GM19395 (cell line): Measurements from ENCODE around the gene MLXIP.
"Not testable (repeated sequence)": the region's sequence is repeated elsewhere in the genome, so short reads cannot be mapped to it uniquely, and the experiment has no call there.

Experiments
- ATAC-seq: cut with Tn5 transposase; IDR thresholded peaks from one replicate; pipeline ENCODE4 v1.9.1; 2021; ENCODE audit warnings: mild to moderate bottlenecking, moderate library complexity; ENCODE audit not compliant: unreplicated experiment

MLXIP gene

DNA sequence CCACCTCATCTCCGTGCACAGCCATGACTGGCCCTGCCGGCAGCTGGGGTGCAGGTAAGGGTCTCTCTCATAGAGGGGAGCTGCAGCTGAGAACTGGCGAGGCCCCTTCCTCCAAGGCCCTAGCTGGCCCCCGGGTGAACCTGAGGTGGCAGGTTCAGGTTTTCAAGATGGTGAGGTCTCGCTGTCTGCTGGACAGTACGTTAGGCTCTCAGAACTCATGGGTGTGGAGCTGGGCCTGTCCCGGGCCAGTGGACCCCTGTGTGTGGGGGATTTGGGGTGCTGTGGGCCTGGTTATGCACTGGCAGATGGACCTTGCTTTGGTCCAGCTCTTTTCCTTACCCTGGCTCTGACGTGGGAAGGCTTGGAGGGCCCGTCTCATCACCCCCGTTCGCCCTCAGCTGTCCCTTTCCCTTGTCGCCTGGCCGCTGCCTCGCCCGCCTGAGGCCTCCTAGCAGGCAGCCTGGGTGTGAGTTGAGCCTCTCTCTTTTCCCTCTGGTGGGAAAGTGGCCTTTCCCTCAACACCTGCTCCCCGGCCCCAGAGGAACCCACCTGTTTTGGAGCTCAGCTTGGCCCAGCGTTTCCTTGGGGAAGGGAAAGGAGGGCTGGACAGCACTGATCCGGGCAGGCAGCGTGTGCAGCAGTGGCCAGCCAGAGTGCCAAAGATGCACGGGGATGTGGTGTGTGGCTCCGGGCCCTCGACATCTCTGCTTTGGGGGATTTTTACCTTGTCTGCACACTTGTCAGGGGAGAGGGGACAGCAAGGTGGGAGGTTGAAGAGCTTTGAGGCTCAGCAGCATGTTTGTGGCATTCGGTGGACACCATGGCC lies 67.2 kb downstream of the MLXIP start:
- no peak for ATAC-seq

DNA sequence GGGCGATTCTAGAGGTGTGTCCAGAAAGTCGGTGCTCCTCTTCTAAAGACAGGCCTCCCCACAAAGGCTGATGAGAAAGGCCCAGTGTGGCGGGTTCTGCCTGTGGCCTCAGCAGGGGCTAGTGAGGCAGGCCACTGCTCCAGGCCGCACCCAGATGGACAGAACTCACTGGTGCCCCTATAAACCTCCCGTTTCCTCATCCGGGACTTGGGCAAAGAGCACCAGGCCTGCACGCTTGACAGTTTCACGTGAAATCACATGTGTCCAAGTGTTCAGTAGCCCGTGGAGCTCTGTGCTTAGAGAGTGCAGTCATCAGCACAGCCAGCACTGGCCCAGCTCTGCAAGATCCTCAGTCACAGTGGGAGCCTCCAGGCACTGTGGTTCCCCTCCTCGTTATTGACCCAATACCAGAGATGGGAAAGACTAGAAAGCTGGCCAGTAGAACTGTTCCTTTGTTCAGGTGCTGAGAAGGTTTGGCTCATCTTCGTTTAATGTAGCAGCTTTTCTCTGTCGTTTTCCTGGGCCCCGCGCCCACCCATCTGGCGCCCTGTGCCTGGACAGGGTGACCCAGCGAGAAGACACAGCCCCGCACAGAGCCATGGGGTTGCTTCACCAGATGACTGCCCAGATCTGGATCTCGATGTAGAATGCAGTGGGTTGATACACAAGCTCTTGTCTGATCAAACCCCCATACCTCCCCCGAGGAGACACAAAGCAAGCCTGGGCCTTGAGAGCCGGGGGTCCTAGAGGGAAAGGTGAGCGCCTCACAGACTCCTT lies 69.1 kb downstream of the MLXIP start:
- no peak for ATAC-seq

DNA sequence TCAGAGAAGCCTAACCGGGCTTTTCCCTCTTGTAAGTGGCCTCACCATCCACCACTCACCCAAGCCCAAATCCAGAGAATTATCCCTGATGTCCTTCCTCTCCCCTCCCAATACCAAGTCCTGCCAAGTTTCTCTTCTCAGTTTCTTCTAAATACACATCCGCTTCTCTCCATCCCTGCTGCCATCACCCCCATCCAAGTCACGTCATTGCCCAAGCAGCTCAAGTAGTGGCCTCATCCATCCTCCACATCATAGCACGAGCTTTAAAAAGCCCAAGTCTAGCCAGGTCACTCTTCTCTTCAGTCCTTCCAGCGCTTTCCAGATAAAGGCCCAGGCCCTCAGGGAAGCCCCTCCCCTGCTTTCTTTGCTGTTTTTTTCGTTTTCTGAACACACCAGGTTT lies 70.1 kb downstream of the MLXIP start:
- ATAC-seq, result no peak

DNA sequence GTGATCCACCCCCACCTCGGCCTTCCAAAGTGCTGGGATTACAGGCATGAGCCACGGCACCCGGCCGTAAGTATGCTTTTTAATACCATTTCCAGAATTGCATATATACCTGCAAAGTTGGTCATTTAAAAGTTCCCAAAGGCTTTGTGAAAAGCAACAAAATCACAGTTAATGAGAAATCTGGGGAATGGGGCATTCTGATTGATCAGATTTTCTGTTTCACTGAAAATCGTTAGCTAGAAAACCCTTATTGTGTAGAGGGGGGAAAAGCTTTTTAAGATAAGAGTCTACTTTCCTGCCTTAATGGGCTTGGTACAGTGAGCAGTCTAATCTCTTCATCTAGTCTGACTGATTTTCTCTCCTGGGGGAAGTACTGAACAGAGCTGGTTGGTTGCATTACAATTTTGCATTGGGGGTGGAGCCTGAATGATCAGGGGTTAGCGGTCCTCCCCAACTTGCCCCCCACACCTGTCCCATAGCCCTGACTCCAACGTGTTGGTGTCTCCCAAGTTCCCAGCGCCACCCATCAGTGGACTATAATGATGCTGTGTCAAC lies 71.6 kb downstream of the MLXIP start:
- ATAC-seq, result no peak

DNA sequence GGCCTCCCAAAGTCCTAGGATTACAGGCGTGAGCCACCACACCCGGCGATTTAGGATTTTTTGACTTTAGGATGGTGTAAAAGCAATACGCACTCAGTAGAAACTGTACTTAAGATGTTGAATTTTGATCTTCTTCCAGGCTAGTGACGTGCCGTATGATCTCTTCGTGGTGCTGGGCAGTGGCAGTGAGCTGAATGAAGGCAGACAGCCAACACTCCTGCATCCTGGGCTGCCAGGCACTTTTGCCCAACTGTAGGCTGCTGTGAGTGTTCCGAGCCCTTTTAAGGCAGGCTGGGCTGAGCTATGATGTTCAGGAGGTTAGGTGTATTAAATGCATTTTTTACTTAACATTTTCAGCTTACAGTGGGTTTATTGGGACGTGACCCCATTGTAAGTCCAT lies 74.2 kb downstream of the MLXIP start:
- ATAC-seq, result no peak

DNA sequence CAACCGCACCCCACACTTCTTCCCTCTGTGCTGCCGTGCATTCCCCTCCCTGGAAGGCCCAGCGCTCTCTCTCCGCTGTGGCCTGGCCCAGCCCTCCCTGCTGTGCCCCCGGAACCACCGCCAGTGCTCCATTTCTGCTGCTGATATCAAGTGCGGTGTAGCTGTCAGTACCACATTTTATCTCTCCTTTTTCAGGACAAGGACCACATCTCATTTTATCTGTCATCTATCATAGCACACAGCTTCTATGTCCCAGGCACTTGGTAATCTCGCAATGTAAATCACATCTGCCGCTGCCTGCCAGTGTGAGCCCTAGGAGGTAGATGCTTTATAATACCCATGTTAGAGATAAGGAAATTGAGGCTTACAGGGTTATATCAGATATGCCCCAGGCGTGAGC lies 77.1 kb downstream of the MLXIP start:
- no peak for ATAC-seq

DNA sequence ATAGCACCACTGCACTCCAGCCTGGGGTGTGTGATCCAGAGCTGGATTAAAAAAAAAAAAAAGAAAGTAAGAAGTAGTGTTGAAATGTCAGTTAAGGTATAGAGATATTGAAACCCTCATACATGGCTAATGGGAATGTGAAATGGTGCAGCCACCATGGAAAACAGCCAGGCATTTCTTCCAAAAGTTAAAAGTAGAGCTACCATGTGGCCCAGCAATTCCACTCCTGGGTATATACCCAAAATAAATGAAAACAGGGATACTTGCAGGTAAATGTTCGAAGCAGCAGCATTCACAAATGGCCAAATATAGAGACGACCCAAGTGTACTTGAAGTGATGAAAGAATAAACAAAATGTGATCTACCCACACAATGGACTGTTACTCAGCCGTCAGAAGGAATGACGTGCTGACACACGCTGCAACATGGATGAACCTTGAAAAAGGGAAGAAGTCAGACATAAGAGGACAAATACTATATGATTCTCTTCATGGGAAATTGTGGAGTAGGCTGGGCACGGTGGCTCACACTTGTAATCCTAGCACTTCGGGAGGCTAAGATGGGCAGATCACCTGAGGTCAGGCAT lies 80.2 kb downstream of the MLXIP start:
- no peak for ATAC-seq

DNA sequence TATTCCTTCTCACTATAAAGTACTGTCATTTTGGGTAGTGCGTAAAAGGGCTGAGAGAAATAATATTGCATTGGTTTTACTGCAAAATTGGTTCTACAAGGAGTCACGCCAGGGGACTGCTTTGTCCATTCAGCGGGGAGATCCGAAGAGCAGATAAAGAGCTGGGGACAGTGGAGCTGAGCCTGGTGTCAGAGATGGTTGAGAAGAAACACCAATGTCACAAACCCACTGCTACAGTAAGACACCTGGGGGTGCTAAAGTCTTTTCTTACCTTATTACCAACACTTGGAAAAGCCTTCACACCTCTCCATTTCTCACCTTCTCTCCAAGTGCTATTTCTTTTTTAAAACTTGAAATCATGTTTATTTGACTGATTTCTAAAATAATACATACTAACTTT lies 81.3 kb downstream of the MLXIP start:
- no peak for ATAC-seq

DNA sequence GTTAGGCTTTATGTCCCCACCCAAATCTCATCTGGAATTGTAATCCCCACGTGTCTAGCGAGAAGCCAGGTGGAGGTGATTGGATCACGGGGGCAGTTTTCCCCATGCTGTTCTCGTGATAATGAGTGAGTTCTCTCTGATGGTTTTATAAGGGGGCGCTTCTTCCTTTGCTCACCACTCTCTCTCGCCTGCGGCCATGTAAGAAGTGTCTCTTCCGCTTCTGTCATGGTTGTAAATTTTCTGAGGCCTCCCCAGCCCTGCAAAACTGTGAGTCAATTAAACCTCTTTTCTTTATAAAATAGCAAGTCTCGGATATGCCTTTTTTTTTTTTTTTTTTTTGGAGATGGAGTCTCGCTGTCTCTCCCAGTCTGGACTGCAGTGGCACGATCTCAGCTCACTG lies 82.2 kb downstream of the MLXIP start:
- no peak for ATAC-seq

DNA sequence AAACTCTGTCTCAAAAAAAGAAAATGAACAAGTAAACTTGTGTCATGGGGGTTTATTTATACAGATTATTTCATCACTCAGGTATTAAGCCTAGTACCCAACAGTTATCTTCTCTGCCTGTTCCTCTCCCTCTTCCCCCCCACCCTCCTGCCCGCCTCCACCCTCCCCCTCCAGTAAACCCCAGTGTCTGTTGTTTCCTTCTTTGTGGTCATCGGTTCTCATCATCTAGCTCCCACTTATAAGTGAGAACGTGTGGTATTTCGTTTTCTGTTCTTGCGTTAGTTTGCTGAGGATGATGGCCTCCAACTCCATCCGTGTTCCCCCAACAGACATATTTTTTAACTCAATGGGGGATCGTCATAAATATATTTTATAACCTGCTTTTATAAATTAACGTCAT lies 83.1 kb downstream of the MLXIP start:
- ATAC-seq, result no peak

DNA sequence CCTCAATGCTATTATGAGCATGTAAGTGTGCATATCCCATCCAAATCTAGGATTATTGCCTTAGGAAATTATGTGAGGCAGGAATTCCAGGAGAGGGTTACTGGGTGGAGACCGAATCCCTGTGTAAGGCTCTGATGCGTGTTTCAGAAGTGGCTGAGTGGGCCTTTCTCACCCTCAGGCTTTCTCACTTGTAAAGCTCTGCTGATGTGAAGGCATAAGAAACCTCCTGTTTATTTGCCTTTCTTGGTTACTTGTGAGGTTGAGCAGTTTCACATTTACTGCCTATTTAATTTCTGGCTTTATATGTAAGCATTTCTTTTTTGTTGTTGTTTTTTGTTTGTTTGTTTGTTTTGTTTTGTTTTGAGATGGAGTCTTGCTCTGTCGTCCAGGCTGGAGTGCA lies 84.4 kb downstream of the MLXIP start:
- no peak for ATAC-seq

DNA sequence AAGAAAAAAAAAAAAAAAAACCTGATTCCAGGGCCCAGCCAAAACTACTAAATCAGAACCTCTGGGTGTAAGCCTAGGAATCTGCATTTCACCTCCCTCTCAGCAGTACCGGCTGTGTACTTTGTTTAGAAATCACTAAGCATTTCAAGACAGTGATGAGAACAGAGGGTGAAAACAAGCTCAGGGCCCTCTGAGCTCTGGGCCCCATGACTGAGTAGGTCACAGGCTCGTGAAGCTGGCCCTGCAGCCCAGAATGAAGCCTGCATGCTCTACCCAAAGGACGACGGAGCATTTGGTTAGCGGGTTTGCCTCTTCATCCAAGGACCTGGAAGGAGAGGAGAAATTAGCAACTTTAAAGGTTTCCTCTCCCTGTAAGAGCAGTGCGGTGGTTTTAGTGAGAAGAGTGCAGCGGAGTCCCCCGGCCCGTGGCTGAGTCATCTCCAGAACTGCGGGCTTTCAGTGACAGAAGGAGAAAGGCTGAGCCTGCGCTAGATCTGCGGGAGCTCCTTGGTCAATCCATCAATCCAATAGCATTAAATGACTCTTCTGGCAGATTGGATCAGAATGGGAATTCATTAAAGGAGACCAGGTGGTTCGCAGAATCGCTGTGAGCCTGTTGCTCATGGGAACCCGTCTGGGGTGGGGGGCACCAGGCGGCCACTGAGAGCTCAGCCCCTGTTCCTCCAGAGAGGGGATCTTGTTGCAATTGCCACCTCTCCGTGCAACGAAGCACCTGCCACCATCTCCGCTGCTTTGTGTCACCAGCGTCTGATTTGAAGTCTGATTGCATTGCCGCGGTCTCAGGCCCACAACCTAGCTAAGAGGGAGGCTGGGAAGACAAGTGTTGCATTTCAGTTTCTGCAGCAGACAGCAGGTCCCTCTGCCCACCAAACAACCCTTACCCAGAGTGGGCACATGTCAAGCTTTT lies 88.1 kb downstream of the MLXIP start:
- no peak for ATAC-seq

DNA sequence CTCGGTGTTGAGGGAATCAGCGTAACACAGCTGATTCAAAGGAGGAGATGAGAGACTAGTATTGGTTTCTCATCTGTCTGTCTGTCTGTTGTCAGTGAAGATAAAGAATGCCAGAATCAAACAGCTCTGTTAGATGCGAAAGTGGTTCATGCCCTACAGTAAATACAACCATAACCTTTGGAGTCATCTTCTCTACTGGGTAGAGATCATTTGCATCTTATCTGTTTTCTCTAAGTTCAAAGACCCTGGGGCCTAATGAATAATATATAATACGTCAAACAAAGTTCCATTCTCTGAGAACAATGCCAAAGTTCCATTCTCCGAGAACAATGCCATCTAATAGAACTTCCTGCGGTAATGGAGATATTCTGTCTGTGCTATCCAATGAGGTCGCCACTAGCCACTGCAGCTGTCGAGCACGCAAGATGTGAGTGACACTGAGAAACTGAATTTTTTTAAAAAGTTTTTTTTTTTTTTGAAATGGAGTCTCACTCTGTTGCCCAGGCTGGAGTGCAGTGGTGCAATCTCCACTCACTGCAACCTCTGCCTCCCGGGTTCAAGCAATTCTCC lies 88.9 kb downstream of the MLXIP start:
- ATAC-seq, result no peak

DNA sequence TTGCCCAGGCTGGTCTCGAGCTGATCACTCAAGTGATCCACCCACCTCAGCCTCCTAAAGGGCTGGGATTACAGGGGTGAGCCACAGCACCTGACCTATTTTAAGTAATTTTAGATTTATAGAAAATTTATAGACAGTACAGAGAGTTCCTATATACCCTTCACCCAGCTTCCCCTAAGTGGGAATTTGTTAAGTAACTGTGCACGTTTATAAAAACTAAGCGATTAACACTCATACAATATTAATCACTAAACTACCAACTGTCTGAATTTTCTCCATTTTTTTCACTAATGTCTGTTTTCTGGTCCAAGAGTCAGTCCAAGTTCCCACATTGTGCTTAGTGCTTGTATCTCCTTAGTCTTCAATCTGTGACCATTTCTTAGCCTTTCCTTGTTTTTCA lies 89.9 kb downstream of the MLXIP start:
- ATAC-seq, result no peak

DNA sequence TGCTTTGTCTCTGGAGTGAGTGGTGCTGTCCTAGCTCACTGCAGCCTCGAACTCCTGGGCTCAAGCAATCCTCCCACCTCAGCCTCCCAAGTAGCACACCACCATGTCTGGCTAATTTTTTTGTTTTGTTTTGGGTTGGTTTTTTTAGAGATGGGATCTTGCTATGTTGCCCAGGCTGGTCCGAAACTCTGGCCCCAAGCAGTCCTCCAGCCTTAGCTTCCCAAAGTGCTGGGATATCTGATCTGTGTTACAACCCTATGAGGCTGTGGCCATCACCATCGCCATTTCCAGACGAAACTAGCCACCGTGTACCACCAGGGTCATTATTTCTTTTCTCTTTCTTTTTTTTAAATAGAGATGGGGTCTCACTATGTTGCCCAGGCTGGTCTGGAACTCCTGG lies 92.8 kb downstream of the MLXIP start:
- ATAC-seq, result no peak

DNA sequence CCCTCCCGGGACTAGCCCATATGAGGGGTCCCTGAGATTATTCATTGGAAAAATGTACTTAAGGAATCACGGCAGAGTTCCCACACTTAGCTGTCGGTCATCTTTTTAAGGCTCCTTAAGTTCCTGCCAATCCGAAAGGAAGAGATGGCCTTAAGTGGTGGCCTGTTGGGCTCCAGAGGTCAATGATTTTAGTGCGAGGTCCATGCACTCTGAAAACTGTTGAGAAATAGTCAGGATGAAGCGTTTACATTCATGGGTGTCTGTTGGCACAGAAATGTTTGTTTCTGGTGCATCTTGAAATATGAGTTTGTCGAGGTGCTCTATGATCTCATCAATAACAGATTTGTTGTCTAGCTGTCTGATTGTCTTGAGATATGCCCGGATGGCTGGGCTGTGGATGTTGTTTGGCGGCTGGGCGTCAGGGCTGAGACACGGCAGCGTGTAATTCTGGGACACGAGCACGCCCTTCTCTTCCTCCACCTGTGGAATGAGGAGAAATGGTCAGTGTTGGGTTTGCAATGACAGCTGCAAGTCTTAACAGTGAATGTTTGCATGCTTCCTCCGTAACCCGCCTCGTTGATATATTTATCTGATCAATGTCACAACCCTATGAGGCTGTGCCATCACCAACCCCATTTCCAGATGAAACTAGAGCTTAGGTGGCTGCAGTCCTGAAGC lies 93.8 kb downstream of the MLXIP start:
- ATAC-seq, result no peak

DNA sequence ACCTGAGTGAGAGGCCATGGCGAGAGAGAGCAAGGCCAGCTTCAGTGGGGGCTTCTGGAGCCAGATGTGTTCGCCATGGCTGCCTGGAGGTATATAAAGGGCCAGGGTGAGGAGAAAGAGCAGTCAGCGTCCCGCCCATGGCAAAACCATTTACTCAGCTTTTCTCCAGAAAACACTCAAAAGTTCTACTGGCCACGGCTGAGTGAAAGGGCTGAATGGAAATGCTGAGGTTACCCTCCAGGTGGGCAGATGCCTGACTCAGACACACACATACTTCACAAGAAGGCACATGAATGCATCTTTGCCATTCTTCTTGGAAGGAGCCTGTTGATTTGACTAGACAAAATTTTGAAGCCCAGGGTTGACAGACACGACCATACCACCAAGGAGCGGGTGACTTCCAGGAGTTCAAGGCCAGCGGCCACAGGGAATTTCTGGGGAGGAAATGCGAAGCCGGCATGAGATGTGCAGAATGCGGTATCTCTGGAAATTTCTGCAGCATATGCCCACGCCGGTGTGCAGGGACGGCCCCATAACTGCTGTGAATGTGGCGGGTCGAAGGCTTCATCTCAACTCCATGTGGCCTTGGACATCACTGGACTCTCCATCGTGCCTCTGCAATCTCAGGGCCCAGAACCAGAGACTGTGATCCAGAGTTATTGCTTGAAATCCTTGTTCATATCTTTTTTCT lies 95.7 kb downstream of the MLXIP start, which contains the start of gene IL31:
IL31 (minus strand) TSS at position 67 of the 691 bp plus-strand sequence; CDS start at position 18, 49 bp downstream.
- ATAC-seq, result no peak

DNA sequence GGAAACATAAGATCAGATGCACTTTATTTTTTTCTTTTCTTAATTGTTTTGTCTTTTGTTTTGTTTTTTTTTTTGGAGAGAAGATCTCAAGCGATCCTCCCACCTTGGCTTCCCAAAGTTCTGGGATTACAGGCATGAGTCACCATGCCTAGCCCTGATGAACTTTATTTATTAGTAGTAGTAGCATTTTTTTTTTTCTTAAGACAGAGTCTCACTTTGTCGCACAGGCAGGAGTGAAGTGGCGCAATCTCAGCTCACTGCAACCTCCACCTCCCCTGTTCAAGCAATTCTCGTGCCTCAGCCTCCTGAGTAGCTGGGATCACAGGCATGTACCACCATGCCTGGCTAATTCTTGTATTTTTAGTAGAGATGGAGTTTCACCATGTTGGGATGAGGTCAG lies 97.9 kb downstream of the MLXIP start:
- ATAC-seq, result not testable (repeated sequence)
